DND-41 (cell line): ENCODE measurements around the gene TRIP4.

ENCODE experiments used
- ATAC-seq: fragments of 200-7000 bp; cut with Tn5 transposase; 3 replicates; pipeline ENCODE4 v1.9.1; 2021; ENCODE audit warnings: low read depth; ENCODE audit not compliant: insufficient read depth
- DNase-seq: peaks from one replicate; pipeline ENCODE4 v3.0.0-alpha.2; 2020
- H2AFZ ChIP-seq: 2 replicates; pipeline ENCODE4 v1.6.0; 2012; ENCODE audit warnings: low read depth, low read length
- H3K27ac ChIP-seq: 2 replicates; pipeline ENCODE4 v1.5.1; 2012; ENCODE audit warnings: low read length, inconsistent platforms
- H3K27me3 ChIP-seq: fragments of 200-600 bp; sonication (generic); 2 replicates; pipeline ENCODE4 v1.6.0; 2012; ENCODE audit warnings: low read length, mild to moderate bottlenecking, inconsistent platforms; ENCODE audit not compliant: insufficient read depth, poor library complexity
- H3K36me3 ChIP-seq: 2 replicates; pipeline ENCODE4 v1.5.1; 2012; ENCODE audit warnings: low read length, inconsistent platforms; ENCODE audit not compliant: insufficient read depth
- H3K4me1 ChIP-seq: 2 replicates; pipeline ENCODE4 v1.5.1; 2012; ENCODE audit warnings: mild to moderate bottlenecking, low read length; ENCODE audit not compliant: insufficient read depth
- H3K4me2 ChIP-seq: 2 replicates; pipeline ENCODE4 v1.6.0; 2012; ENCODE audit warnings: mild to moderate bottlenecking, moderate library complexity, low read length, inconsistent platforms; ENCODE audit not compliant: insufficient read depth
- H3K4me3 ChIP-seq, 2 experiments: fragments of 200-600 bp in 1 of 2; shearing (Covaris generic) in 1 of 2; 2 replicates each; pipeline ENCODE4 v1.5.1; 2012 to 2016; ENCODE audit warnings: inconsistent platforms in 2 of 2, low read length in 2 of 2, mild to moderate bottlenecking in 2 of 2, low read depth in 1 of 2, moderate library complexity in 1 of 2
- H3K79me2 ChIP-seq: 2 replicates; pipeline ENCODE4 v1.6.0; 2012; ENCODE audit warnings: low read length, inconsistent platforms; ENCODE audit not compliant: insufficient read depth
- H3K9ac ChIP-seq: 2 replicates; pipeline ENCODE4 v1.6.0; 2012; ENCODE audit warnings: low read depth, mild to moderate bottlenecking, inconsistent platforms, low read length, moderate library complexity
- H3K9me3 ChIP-seq: 2 replicates; pipeline ENCODE4 v1.5.1; 2012; ENCODE audit warnings: low read length, moderate library complexity, mild to moderate bottlenecking, inconsistent platforms; ENCODE audit not compliant: insufficient read depth, severe bottlenecking
- H4K20me1 ChIP-seq: 2 replicates; pipeline ENCODE4 v1.6.0; 2012; ENCODE audit warnings: low read length; ENCODE audit not compliant: insufficient read depth
- CTCF ChIP-seq: IDR thresholded peaks from 2 replicates; pipeline ENCODE4 v1.5.1; 2012; ENCODE audit warnings: borderline replicate concordance, low read length, moderate library complexity, mild to moderate bottlenecking; ENCODE audit not compliant: poor library complexity, severe bottlenecking; ENCODE audit errors: extremely low read depth
- EZH2 ChIP-seq: IDR thresholded peaks from 3 replicates; pipeline ENCODE4 v1.6.1; 2012; ENCODE audit warnings: borderline replicate concordance, low read depth, mild to moderate bottlenecking, moderate library complexity, low read length, inconsistent platforms; ENCODE audit not compliant: severe bottlenecking

TRIP4 gene

DNA sequence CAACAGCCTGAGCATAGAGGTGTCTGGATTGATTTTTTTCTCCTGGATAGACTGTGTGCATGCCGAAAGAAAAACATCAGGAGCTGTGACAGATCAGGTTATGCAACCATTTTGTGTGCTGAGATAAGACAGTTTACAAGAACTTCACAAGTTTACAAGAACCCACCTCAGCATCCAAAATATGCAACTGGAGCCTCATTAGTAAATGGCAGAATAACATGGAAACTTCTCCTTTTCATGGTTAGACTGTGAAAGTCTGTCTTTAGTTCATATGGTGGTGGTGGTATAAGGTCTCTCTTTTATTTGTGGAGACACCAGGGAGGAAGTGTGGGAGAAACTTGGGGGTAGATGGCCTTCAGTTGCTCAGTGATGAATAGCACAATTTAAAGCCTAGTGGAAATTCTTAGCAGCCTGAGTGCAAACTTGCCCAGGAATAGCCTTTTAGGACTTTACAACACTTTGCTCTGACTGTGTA lies 69.0 kb downstream of the TRIP4 start:
- ATAC-seq: no peak

DNA sequence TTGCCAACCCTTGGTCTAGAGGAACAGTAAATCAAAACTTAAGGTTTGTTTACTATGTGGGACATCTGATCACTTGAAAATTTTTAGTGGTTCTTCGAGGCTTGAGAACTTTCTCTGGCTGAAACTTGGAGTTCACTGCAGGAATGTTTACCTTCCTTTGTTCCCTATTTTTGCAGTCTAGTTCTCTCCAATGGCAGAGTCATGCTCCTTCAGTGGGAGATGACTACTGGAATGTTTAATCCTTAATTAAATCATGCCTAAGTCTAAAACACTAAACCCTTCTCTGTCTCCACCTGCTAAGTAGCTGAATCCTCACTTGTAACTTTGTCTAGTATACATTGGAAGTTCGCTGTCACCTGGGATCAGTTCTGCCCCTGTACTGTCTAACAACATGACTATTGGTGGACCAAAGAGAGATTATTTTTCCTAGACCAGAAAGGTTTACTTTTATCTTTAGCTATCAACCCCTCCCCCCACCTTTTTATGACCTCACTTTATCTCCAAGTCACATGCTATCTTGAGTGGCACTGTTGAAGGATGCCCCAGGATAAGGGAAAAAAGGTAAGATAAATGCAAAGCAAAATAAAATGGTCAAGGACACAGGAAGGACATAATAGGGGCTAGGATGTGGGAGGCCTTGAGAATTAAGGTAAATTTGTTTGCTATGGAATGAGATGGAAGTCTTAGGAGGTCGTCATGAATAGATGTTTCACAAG lies 71.6 kb downstream of the TRIP4 start:
- H3K4me1 ChIP-seq: peaks cover 42% of the 10 kb centered on the region
- no peaks in the 10 kb centered on the region for H3K36me3 ChIP-seq
- H2AFZ ChIP-seq: peak overlapping the region; percentile 97
- TF ChIP-seq EZH2 (no peak), CTCF (no peak)
- peak overlapping the region; percentile 72 for H3K27ac ChIP-seq
- H3K4me3 ChIP-seq: peak overlapping the region in 1 of 2 experiments; percentile 74; a peak in 2 of 4 replicates
- H3K9me3 ChIP-seq: no peaks in the 10 kb centered on the region
- no peaks in the 10 kb centered on the region for H3K27me3 ChIP-seq
- H3K4me2 ChIP-seq: peak overlapping the region; percentile 81
- H3K79me2 ChIP-seq: peaks cover 34% of the 10 kb centered on the region
- peak overlapping the region; percentile 58; the same call in 1 of the 2 replicates for H3K9ac ChIP-seq
- ATAC-seq: no peak
- DNase-seq: no peak
- peaks cover 6% of the 10 kb centered on the region; the same call in 1 of the 2 replicates for H4K20me1 ChIP-seq

More for the DNA sequence above, 69.0 kb downstream of the TRIP4 start:
- H2AFZ ChIP-seq: no peak overlapping the region
- H4K20me1 ChIP-seq: peaks cover 1% of the 10 kb centered on the region; the same call in 1 of the 2 replicates
- H3K36me3 ChIP-seq: no peaks in the 10 kb centered on the region
- H3K9me3 ChIP-seq: no peaks in the 10 kb centered on the region
- H3K79me2 ChIP-seq: peaks cover 8% of the 10 kb centered on the region
- peaks cover 16% of the 10 kb centered on the region for H3K4me1 ChIP-seq
- TF ChIP-seq EZH2 (no peak), CTCF (no peak)
- no peak overlapping the region for H3K27ac ChIP-seq
- no peaks in the 10 kb centered on the region for H3K27me3 ChIP-seq
- no peak overlapping the region for H3K4me3 ChIP-seq
- no peak for DNase-seq
- no peak overlapping the region for H3K9ac ChIP-seq
- no peak overlapping the region for H3K4me2 ChIP-seq

- DNase-seq: peak; percentile 91
- H3K79me2 ChIP-seq: peaks cover 44% of the 10 kb centered on the region
These were observed 72.6 kb downstream of the TRIP4 start, which contains the start of gene ZNF609 for GRCh38 chr15:64460206-64460723. ZNF609 (plus strand) TSS chr15:64460578; CDS start chr15:64499420, 38,842 bp downstream.

More at GRCh38 chr15:64460206-64460723, 72.6 kb downstream of the TRIP4 start, which contains the start of gene ZNF609:
- Histone ChIP-seq H3K4me1 (peaks cover 50% of the 10 kb centered on the region), H4K20me1 (peaks cover 6% of the 10 kb centered on the region; the same call in 1 of the 2 replicates), H3K27ac (peak within 1 kb of the TSS; percentile 83), H3K27me3 (no peaks in the 10 kb centered on the region), H3K4me3 (peak within 1 kb of the TSS; percentile 22 to 74; a peak in 3 of 4 replicates), H3K36me3 (no peaks in the 10 kb centered on the region), H3K9ac (peak within 1 kb of the TSS; percentile 58), H2AFZ (peak within 1 kb of the TSS; percentile 97), H3K4me2 (peak within 1 kb of the TSS; percentile 82), H3K9me3 (no peaks in the 10 kb centered on the region)
- ATAC-seq: peak; percentile 71
- TF ChIP-seq CTCF (peak; percentile 29), EZH2 (no peak)
